Epithelial cell of esophagus (primary cell): ENCODE measurements around the gene LRMDA.
A peak's percentile ranks its signal among the peaks of the same experiment; 100 is the strongest.

Source experiments
- DNase-seq: peaks from one replicate; pipeline ENCODE4 v3.0.0; 2010; ENCODE audit warnings: low read depth
- H3K4me3 ChIP-seq: 2 replicates; pipeline ENCODE4 v1.5.1; 2011; ENCODE audit warnings: mild to moderate bottlenecking, low read length, control low read depth
- TF ChIP-seq, protein P1 (sequence below): IDR thresholded peaks from 2 replicates; pipeline ENCODE4 v1.5.1; 2011; ENCODE audit warnings: low read depth, mild to moderate bottlenecking, low read length, control low read depth, inconsistent platforms; ENCODE audit not compliant: insufficient read depth; ENCODE audit errors: missing control alignments

Gene LRMDA

DNA sequence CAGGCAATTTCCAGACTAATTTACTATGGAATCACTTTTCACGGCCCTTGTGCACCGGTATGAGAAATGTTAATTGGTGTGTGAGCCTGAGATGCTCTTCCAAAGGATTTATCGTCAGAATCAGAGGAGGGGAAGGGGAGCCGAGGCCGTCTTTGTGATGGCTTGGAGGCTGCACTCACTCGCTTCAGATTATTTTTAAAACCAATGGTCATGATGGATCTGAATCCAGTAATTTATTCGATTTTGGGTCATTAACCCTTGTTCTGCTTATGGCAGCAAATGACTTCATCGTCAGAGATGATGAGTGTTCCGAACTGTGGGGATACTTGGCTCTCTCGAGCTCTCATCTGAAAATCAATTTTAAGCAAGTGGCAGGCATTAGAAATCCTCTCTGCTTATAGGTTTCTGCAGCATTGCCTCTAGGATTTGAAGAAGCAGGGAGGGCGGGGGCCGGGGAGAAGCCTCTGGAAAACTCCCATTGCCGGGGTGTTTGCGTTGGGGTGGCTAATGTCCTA is 576.3 kb downstream of the LRMDA start:
- no peak for DNase-seq

DNA sequence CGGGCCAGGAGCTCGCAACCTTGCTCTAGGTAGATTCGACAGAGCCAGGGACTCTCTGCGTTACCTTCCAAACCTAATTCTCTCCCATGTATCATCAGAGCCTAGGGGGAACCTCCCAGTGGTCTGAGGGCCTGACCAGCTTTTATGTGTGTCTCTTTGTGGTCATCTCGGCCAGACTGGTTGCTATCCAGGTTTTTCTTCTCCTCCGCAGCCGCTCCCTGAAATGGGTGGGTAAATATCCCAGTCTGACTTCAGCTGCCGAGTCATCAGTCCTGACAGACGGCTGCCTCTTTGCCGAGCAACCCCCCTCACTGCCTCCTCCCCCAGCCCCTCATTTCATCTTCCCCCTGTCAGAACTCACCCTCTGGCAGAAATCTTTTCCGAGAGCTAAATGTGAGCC is 578.1 kb downstream of the LRMDA start:
- H3K4me3 ChIP-seq: no peak overlapping the region
- TF ChIP-seq, protein P1, sequence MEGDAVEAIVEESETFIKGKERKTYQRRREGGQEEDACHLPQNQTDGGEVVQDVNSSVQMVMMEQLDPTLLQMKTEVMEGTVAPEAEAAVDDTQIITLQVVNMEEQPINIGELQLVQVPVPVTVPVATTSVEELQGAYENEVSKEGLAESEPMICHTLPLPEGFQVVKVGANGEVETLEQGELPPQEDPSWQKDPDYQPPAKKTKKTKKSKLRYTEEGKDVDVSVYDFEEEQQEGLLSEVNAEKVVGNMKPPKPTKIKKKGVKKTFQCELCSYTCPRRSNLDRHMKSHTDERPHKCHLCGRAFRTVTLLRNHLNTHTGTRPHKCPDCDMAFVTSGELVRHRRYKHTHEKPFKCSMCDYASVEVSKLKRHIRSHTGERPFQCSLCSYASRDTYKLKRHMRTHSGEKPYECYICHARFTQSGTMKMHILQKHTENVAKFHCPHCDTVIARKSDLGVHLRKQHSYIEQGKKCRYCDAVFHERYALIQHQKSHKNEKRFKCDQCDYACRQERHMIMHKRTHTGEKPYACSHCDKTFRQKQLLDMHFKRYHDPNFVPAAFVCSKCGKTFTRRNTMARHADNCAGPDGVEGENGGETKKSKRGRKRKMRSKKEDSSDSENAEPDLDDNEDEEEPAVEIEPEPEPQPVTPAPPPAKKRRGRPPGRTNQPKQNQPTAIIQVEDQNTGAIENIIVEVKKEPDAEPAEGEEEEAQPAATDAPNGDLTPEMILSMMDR: no peak
- DNase-seq: no peak

More for the DNA sequence above, 576.3 kb downstream of the LRMDA start:
- H3K4me3 ChIP-seq: no peak overlapping the region
- TF ChIP-seq, protein P1: no peak

DNA sequence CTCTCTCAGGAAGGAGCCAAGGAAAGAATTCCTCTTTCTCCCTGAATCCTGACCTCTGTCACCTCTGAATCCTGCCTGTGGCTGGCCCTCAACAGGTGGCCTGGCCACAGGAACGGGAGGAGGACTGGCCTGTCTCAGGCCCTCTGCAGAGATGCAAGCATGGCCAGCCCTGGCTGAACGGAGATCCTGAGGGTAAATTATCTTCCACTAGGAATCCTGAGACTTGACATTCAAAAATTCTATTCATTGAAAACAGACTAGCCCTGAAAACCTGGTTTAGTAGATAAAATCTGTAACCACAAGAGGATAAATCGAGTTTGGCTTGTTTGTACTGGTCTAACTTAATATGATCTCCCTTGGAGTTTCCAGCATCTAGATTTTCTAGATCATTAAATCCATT is 579.3 kb downstream of the LRMDA start:
- DNase-seq: no peak
- no peak overlapping the region for H3K4me3 ChIP-seq
- TF ChIP-seq, protein P1: no peak

DNA sequence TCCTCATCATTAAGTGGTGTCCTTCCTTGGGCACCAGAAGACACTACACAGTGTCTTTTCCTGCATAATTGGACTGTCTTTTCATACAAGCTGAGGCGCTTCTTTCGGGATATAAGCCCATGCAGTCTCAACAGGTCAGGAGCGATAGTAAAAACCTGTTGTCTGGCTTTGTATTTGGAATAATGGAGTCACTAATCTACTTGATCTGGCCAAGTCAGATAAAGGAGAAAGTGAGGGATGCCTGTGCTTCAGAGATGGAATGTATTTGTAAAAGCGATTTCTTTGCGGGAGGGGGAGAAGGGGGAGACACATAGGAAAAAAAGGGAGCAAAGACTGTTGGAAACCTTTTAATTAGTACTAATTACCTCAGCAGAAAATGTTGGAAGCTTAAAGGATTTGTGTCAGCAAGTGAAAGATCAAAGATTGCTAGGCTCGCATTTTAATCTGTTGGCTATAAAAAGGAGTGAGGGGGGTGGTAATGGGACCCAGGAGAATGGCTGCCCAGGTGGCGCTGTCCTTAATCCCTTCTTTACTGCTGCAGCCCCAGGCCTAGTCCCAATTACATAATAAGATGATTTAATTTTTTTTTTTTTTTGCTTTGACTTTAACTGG is 581.4 kb downstream of the LRMDA start:
- H3K4me3 ChIP-seq: no peak overlapping the region
- no peak for DNase-seq
- TF ChIP-seq, protein P1: no peak

DNA sequence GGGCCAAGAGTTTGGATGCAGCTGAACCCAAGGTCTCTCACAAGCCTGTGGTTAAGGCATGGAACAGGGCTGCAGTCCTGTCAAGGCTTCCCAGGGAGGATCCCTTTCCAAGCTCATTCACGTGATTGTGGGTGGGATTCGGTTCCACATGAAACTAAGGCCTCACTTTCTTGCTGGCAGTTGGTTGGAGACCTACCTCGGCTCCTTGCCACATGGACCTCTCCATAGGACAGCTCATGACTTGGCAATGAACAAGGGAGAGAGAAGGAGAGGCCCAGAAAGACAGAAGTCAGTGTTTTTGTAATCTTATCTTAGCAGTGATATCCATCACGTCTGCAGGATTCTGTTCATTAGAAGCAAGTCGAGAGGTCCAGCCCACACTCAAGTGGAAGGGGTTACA is 583.8 kb downstream of the LRMDA start:
- TF ChIP-seq, protein P1: no peak
- no peak overlapping the region for H3K4me3 ChIP-seq
- DNase-seq: no peak

DNA sequence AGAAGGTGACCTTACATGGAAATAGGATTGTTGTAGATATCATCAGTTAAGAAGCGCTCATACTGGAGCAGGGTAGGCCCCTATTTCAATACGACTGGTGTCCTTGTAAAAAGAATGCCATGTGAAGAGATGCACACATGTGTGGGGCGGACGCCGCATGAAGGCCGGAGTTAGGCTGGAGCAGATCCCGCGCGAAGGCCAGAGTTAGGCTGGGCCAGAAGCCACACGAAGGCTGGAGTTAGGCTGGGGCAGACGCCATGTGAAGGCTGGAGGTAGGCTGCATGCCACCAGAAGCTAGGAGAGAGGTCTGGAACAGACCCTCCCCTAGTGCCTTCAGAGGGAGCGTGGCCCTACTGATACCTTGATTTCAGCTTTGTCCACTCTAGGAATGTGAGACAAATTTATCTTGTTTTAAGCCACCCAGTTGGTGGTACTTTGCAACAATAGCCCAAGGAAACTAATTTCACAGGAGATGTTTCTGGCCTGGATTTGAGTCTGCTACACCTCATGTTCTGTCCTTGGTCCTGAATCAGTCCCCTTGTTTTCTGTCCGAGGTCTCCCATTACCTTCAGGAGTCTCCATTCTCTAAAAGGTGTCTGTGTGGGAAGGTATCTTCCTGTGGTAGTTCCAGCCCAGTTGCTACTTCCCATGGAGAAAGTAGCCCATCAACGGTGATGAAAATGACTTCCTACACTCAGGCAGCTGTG is 585.8 kb downstream of the LRMDA start:
- TF ChIP-seq, protein P1: no peak

DNA sequence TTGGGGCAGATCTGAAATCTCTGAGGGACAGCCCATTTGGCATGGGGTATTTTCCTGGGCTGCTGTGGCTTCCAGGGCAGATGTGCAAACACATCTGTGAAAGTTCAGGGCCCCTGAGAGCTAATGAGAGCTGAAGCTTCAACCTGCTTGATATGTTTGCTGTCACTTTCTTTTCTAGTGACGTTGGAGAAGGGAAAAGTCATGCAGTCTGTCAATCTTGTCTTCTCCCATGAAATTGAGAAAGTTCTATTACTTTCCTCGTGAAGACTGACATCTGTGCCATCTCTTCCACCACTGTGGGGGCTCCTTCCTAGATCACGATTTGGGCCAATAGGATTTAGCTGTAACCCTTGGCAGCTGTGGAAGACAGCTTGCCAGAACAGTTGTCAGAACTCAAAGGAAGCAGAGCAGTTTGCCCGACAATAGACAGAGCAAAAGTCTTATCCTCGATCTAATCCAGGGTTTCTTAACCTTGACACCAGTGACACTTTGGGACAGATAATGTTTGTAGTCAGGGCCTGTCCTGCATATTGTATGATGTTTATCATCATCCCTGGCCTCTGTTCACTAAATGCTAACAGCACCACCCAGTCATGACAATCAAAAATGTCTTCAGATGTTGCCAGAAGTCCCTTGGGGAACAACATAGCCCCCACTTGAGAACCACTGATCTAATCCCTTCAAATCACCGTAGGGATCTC is 586.5 kb downstream of the LRMDA start:
- DNase-seq: no peak

More for the DNA sequence above, 585.8 kb downstream of the LRMDA start:
- peak; percentile 6 for DNase-seq
- no peak overlapping the region for H3K4me3 ChIP-seq

More for the DNA sequence above, 586.5 kb downstream of the LRMDA start:
- TF ChIP-seq, protein P1: no peak
- H3K4me3 ChIP-seq: no peak overlapping the region
